ENCODE measurements around the gene GRID1.
"Not testable (repeated sequence)": the region's sequence is repeated elsewhere in the genome, so short reads cannot be mapped to it uniquely, and the experiment has no call there.

Gene GRID1

GRCh38 chr10:86077871-86078638, 288.5 kb downstream of the GRID1 start:
- intact Hi-C loops (cut with DNase I; ENCODE audit: low total_unique reads) = no loop called here
- no peak overlapping the region for H3K27ac ChIP-seq
- no peaks in the 10 kb centered on the region for H3K36me3 ChIP-seq
- no peaks in the 10 kb centered on the region for H3K9me3 ChIP-seq
- DNase-seq = no peak
- TF ChIP-seq CTCF (IDR thresholded peaks at IDR 0.05) = no peak
- no peaks in the 10 kb centered on the region for H3K4me1 ChIP-seq
- H3K4me3 ChIP-seq = no peak overlapping the region
- H3K27me3 ChIP-seq = no peaks in the 10 kb centered on the region

- Histone ChIP-seq H3K4me3 (no peak overlapping the region), H3K36me3 (no peaks in the 10 kb centered on the region), H3K27me3 (no peaks in the 10 kb centered on the region), H3K9me3 (no peaks in the 10 kb centered on the region), H3K4me1 (no peaks in the 10 kb centered on the region), H3K27ac (no peak overlapping the region)
- intact Hi-C loops (cut with DNase I; ENCODE audit: low total_unique reads) = no loop called here
- DNase-seq = no peak
- TF ChIP-seq CTCF (IDR thresholded peaks at IDR 0.05) = no peak
These were observed 289.3 kb downstream of the GRID1 start for GRCh38 chr10:86077271-86077670.

GRCh38 chr10:86076497-86076896, 290.1 kb downstream of the GRID1 start:
- H3K4me1 ChIP-seq; intact Hi-C loops (cut with DNase I; ENCODE audit: low total_unique reads); DNase-seq; H3K27ac ChIP-seq; H3K36me3 ChIP-seq; H3K4me3 ChIP-seq; H3K27me3 ChIP-seq; H3K9me3 ChIP-seq: not testable (repeated sequence)

- no peak for TF ChIP-seq CTCF (IDR thresholded peaks at IDR 0.05)
- Histone ChIP-seq H3K4me1 (no peaks in the 10 kb centered on the region), H3K36me3 (no peaks in the 10 kb centered on the region), H3K4me3 (no peak overlapping the region), H3K27me3 (no peaks in the 10 kb centered on the region), H3K9me3 (no peaks in the 10 kb centered on the region), H3K27ac (no peak overlapping the region)
- intact Hi-C loops (cut with DNase I; ENCODE audit: low total_unique reads) = no loop called here
- DNase-seq = no peak
These were observed 291.1 kb downstream of the GRID1 start for GRCh38 chr10:86075512-86075911.

- H3K4me1 ChIP-seq = no peaks in the 10 kb centered on the region
- no peak overlapping the region for H3K27ac ChIP-seq
- TF ChIP-seq CTCF (IDR thresholded peaks at IDR 0.05) = no peak
- no peaks in the 10 kb centered on the region for H3K9me3 ChIP-seq
- no peaks in the 10 kb centered on the region for H3K27me3 ChIP-seq
- intact Hi-C loops (cut with DNase I; ENCODE audit: low total_unique reads) = no loop called here
- no peaks in the 10 kb centered on the region for H3K36me3 ChIP-seq
- no peak overlapping the region for H3K4me3 ChIP-seq
- no peak for DNase-seq
These were observed 292.3 kb downstream of the GRID1 start for GRCh38 chr10:86074294-86074693.

- intact Hi-C loops (cut with DNase I; ENCODE audit: low total_unique reads) = no loop called here
- Histone ChIP-seq H3K4me3 (no peak overlapping the region), H3K36me3 (no peaks in the 10 kb centered on the region), H3K27me3 (no peaks in the 10 kb centered on the region), H3K27ac (no peak overlapping the region), H3K4me1 (no peaks in the 10 kb centered on the region), H3K9me3 (no peaks in the 10 kb centered on the region)
- peak in 1 of 2 donors; percentile 25 for DNase-seq
- TF ChIP-seq CTCF (IDR thresholded peaks at IDR 0.05) = no peak
These were observed 293.2 kb downstream of the GRID1 start for GRCh38 chr10:86073199-86073977.
